Neural progenitor cell (in vitro differentiated cells): ENCODE measurements around the gene FN3K.

Experiments
- EZH2 ChIP-seq: fragments of 200-600 bp; sonication (generic); IDR thresholded peaks from 2 replicates; pipeline ENCODE4 v1.6.1; 2017; ENCODE audit warnings: antibody characterized with exemption, mild to moderate bottlenecking, moderate library complexity
- EZH2phosphoT487 ChIP-seq: fragments of 200-600 bp; sonication (generic); IDR thresholded peaks from 2 replicates; pipeline ENCODE4 v1.6.1; 2017; ENCODE audit warnings: antibody characterized with exemption
- TF ChIP-seq, protein P1 (sequence below): fragments of 200-600 bp; sonication (generic); IDR thresholded peaks from 2 replicates; pipeline ENCODE4 v1.5.1; 2017; ENCODE audit warnings: antibody characterized with exemption, mild to moderate bottlenecking

DNA sequence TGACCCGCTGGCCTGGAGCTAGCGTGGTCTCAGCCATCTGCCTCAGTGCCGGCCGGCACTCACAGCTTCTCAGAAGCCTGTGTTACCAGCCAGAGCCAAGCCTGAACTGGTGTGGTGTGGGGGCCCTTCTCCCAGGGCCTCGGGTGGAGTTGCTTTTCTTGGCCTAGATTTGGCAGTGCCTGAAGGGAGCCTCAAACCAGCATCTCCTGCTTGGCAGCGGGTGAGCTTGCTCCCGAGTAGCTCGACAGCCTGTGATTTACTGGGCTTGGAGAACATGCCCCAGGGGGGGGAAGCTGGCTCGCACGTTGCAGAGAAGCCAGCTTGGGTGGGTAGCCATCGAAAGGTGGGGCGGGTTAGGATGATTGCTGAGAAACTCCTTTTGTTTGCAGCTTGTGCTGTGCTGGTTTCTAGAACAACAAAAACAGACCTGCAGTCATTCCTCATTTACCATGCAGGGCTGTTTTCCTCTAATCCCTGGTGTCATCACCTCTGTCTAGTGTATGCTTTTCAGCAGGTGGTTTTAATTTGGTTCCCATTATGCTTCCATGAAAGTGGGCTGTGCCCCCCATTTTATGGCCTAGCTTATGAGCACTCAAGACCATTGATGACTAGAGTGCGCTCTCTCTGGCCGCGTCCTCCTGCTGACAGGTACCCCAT, 58.7 kb downstream of the FN3K start:
- TF ChIP-seq EZH2 (no peak), EZH2phosphoT487 (no peak)
- TF ChIP-seq, protein P1, sequence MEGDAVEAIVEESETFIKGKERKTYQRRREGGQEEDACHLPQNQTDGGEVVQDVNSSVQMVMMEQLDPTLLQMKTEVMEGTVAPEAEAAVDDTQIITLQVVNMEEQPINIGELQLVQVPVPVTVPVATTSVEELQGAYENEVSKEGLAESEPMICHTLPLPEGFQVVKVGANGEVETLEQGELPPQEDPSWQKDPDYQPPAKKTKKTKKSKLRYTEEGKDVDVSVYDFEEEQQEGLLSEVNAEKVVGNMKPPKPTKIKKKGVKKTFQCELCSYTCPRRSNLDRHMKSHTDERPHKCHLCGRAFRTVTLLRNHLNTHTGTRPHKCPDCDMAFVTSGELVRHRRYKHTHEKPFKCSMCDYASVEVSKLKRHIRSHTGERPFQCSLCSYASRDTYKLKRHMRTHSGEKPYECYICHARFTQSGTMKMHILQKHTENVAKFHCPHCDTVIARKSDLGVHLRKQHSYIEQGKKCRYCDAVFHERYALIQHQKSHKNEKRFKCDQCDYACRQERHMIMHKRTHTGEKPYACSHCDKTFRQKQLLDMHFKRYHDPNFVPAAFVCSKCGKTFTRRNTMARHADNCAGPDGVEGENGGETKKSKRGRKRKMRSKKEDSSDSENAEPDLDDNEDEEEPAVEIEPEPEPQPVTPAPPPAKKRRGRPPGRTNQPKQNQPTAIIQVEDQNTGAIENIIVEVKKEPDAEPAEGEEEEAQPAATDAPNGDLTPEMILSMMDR = no peak
